GM20000 (cell line): ENCODE data around the gene SRSF1.

ENCODE experiments used
- DNase-seq: peaks from one replicate; pipeline ENCODE4 v3.0.0; 2012; ENCODE audit warnings: low spot score
- CTCF ChIP-seq: IDR thresholded peaks from 2 replicates; pipeline ENCODE4 v1.5.1; 2012; ENCODE audit warnings: mild to moderate bottlenecking, control low read depth; ENCODE audit errors: extremely low read depth, missing control alignments

Gene SRSF1

GRCh38 chr17:58002154-58002948, 4.7 kb downstream of the SRSF1 start:
- TF ChIP-seq CTCF, result no peak
- no peak for DNase-seq

- no peak for TF ChIP-seq CTCF
- no peak for DNase-seq
These were observed 5.5 kb downstream of the SRSF1 start for GRCh38 chr17:58001461-58002124.

GRCh38 chr17:57999496-58000017, 7.5 kb downstream of the SRSF1 start:
- TF ChIP-seq CTCF, result peak; percentile 73
- peak; percentile 36 for DNase-seq

- no peak for TF ChIP-seq CTCF
- no peak for DNase-seq
These were observed 8.0 kb downstream of the SRSF1 start for GRCh38 chr17:57999010-57999495.

GRCh38 chr17:57997085-57997809, 9.8 kb downstream of the SRSF1 start:
- TF ChIP-seq CTCF, result no peak
- DNase-seq, result no peak

- DNase-seq, result peak; percentile 65
- peak; percentile 37 for TF ChIP-seq CTCF
These were observed 11.7 kb downstream of the SRSF1 start for GRCh38 chr17:57995076-57995956.
